Measurements from ENCODE around the gene CAMKK1.

CAMKK1 gene

GRCh38 chr17:3834811-3835210 is 58.0 kb downstream of the CAMKK1 start:
- Histone ChIP-seq H3K9ac (ENCODE audit: low read length) (no peak overlapping the region), H3K4me1 (ENCODE audit: control insufficient read depth, low read depth, low read length) (no peaks in the 10 kb centered on the region), H3K9me3 (ENCODE audit: control insufficient read depth, low read depth, low read length) (no peaks in the 10 kb centered on the region), H3K36me3 (ENCODE audit: control insufficient read depth, low read depth, low read length) (peaks cover 41% of the 10 kb centered on the region), H3K4me3 (ENCODE audit: low read length) (no peak overlapping the region), H3K27ac (ENCODE audit: low read length) (no peak overlapping the region), H3K27me3 (ENCODE audit: control insufficient read depth, insufficient read depth, low read length) (no peaks in the 10 kb centered on the region)

GRCh38 chr17:3828852-3829232 is 64.0 kb downstream of the CAMKK1 start:
- no peak overlapping the region for H3K9ac ChIP-seq (ENCODE audit: low read length)
- no peak overlapping the region for H3K27ac ChIP-seq (ENCODE audit: low read length)

GRCh38 chr17:3828151-3828851 is 64.6 kb downstream of the CAMKK1 start:
- Histone ChIP-seq H3K36me3 (ENCODE audit: control insufficient read depth, low read depth, low read length) (peaks cover 49% of the 10 kb centered on the region), H3K9ac (ENCODE audit: low read length) (no peak overlapping the region), H3K9me3 (ENCODE audit: control insufficient read depth, low read depth, low read length) (no peaks in the 10 kb centered on the region), H3K27ac (ENCODE audit: low read length) (no peak overlapping the region), H3K4me1 (ENCODE audit: control insufficient read depth, low read depth, low read length) (no peaks in the 10 kb centered on the region), H3K4me3 (ENCODE audit: low read length) (no peak overlapping the region), H3K27me3 (ENCODE audit: control insufficient read depth, insufficient read depth, low read length) (no peaks in the 10 kb centered on the region)

More at GRCh38 chr17:3828852-3829232, 64.0 kb downstream of the CAMKK1 start:
- H3K36me3 ChIP-seq (ENCODE audit: control insufficient read depth, low read depth, low read length): peaks cover 50% of the 10 kb centered on the region
- H3K9me3 ChIP-seq (ENCODE audit: control insufficient read depth, low read depth, low read length): no peaks in the 10 kb centered on the region
- H3K27me3 ChIP-seq (ENCODE audit: control insufficient read depth, insufficient read depth, low read length): no peaks in the 10 kb centered on the region
- H3K4me1 ChIP-seq (ENCODE audit: control insufficient read depth, low read depth, low read length): no peaks in the 10 kb centered on the region
- H3K4me3 ChIP-seq (ENCODE audit: low read length): no peak overlapping the region

GRCh38 chr17:3827124-3827773 is 65.6 kb downstream of the CAMKK1 start:
- Histone ChIP-seq H3K4me3 (ENCODE audit: low read length) (no peak overlapping the region), H3K27ac (ENCODE audit: low read length) (no peak overlapping the region), H3K9ac (ENCODE audit: low read length) (no peak overlapping the region), H3K4me1 (ENCODE audit: control insufficient read depth, low read depth, low read length) (no peaks in the 10 kb centered on the region), H3K36me3 (ENCODE audit: control insufficient read depth, low read depth, low read length) (peaks cover 51% of the 10 kb centered on the region), H3K9me3 (ENCODE audit: control insufficient read depth, low read depth, low read length) (no peaks in the 10 kb centered on the region), H3K27me3 (ENCODE audit: control insufficient read depth, insufficient read depth, low read length) (no peaks in the 10 kb centered on the region)

- no peak overlapping the region for H3K27ac ChIP-seq (ENCODE audit: low read length)
- H3K36me3 ChIP-seq (ENCODE audit: control insufficient read depth, low read depth, low read length): peaks cover 62% of the 10 kb centered on the region
- H3K4me1 ChIP-seq (ENCODE audit: control insufficient read depth, low read depth, low read length): no peaks in the 10 kb centered on the region
- no peak overlapping the region for H3K9ac ChIP-seq (ENCODE audit: low read length)
- no peak overlapping the region for H3K4me3 ChIP-seq (ENCODE audit: low read length)
- no peaks in the 10 kb centered on the region for H3K27me3 ChIP-seq (ENCODE audit: control insufficient read depth, insufficient read depth, low read length)
- no peaks in the 10 kb centered on the region for H3K9me3 ChIP-seq (ENCODE audit: control insufficient read depth, low read depth, low read length)
Observed at GRCh38 chr17:3826191-3826590, 66.7 kb downstream of the CAMKK1 start.

GRCh38 chr17:3821101-3821500 is 71.8 kb downstream of the CAMKK1 start:
- no peaks in the 10 kb centered on the region for H3K9me3 ChIP-seq (ENCODE audit: control insufficient read depth, low read depth, low read length)
- H3K4me1 ChIP-seq (ENCODE audit: control insufficient read depth, low read depth, low read length): no peaks in the 10 kb centered on the region
- H3K36me3 ChIP-seq (ENCODE audit: control insufficient read depth, low read depth, low read length): peaks cover 91% of the 10 kb centered on the region
- H3K4me3 ChIP-seq (ENCODE audit: low read length): no peak overlapping the region
- no peaks in the 10 kb centered on the region for H3K27me3 ChIP-seq (ENCODE audit: control insufficient read depth, insufficient read depth, low read length)
- H3K9ac ChIP-seq (ENCODE audit: low read length): no peak overlapping the region
- H3K27ac ChIP-seq (ENCODE audit: low read length): no peak overlapping the region

GRCh38 chr17:3818786-3819185 is 74.1 kb downstream of the CAMKK1 start:
- H3K27ac ChIP-seq (ENCODE audit: low read length): no peak overlapping the region
- no peaks in the 10 kb centered on the region for H3K27me3 ChIP-seq (ENCODE audit: control insufficient read depth, insufficient read depth, low read length)
- no peak overlapping the region for H3K9ac ChIP-seq (ENCODE audit: low read length)
- peaks cover 91% of the 10 kb centered on the region for H3K36me3 ChIP-seq (ENCODE audit: control insufficient read depth, low read depth, low read length)
- no peak overlapping the region for H3K4me3 ChIP-seq (ENCODE audit: low read length)
- no peaks in the 10 kb centered on the region for H3K9me3 ChIP-seq (ENCODE audit: control insufficient read depth, low read depth, low read length)
- H3K4me1 ChIP-seq (ENCODE audit: control insufficient read depth, low read depth, low read length): no peaks in the 10 kb centered on the region

- Histone ChIP-seq H3K27me3 (ENCODE audit: control insufficient read depth, insufficient read depth, low read length) (no peaks in the 10 kb centered on the region), H3K4me1 (ENCODE audit: control insufficient read depth, low read depth, low read length) (no peaks in the 10 kb centered on the region), H3K36me3 (ENCODE audit: control insufficient read depth, low read depth, low read length) (peaks cover 94% of the 10 kb centered on the region), H3K4me3 (ENCODE audit: low read length) (no peak overlapping the region), H3K27ac (ENCODE audit: low read length) (no peak overlapping the region), H3K9me3 (ENCODE audit: control insufficient read depth, low read depth, low read length) (no peaks in the 10 kb centered on the region), H3K9ac (ENCODE audit: low read length) (no peak overlapping the region)
Observed at GRCh38 chr17:3817851-3818605, 74.8 kb downstream of the CAMKK1 start.

- Histone ChIP-seq H3K4me1 (ENCODE audit: control insufficient read depth, low read depth, low read length) (no peaks in the 10 kb centered on the region), H3K9ac (ENCODE audit: low read length) (no peak overlapping the region), H3K9me3 (ENCODE audit: control insufficient read depth, low read depth, low read length) (no peaks in the 10 kb centered on the region), H3K27ac (ENCODE audit: low read length) (no peak overlapping the region), H3K27me3 (ENCODE audit: control insufficient read depth, insufficient read depth, low read length) (no peaks in the 10 kb centered on the region), H3K4me3 (ENCODE audit: low read length) (no peak overlapping the region), H3K36me3 (ENCODE audit: control insufficient read depth, low read depth, low read length) (peaks cover 96% of the 10 kb centered on the region)
Observed at GRCh38 chr17:3815925-3816324, 76.9 kb downstream of the CAMKK1 start.

GRCh38 chr17:3815122-3815521 is 77.7 kb downstream of the CAMKK1 start:
- H3K27ac ChIP-seq (ENCODE audit: low read length): no peak overlapping the region
- H3K9ac ChIP-seq (ENCODE audit: low read length): no peak overlapping the region
- H3K9me3 ChIP-seq (ENCODE audit: control insufficient read depth, low read depth, low read length): no peaks in the 10 kb centered on the region
- no peaks in the 10 kb centered on the region for H3K4me1 ChIP-seq (ENCODE audit: control insufficient read depth, low read depth, low read length)
- no peak overlapping the region for H3K4me3 ChIP-seq (ENCODE audit: low read length)
- peaks cover 96% of the 10 kb centered on the region for H3K36me3 ChIP-seq (ENCODE audit: control insufficient read depth, low read depth, low read length)
- no peaks in the 10 kb centered on the region for H3K27me3 ChIP-seq (ENCODE audit: control insufficient read depth, insufficient read depth, low read length)

GRCh38 chr17:3814361-3814760 is 78.5 kb downstream of the CAMKK1 start:
- Histone ChIP-seq H3K27me3 (ENCODE audit: control insufficient read depth, insufficient read depth, low read length) (no peaks in the 10 kb centered on the region), H3K4me1 (ENCODE audit: control insufficient read depth, low read depth, low read length) (no peaks in the 10 kb centered on the region), H3K4me3 (ENCODE audit: low read length) (no peak overlapping the region), H3K9ac (ENCODE audit: low read length) (no peak overlapping the region), H3K9me3 (ENCODE audit: control insufficient read depth, low read depth, low read length) (no peaks in the 10 kb centered on the region), H3K36me3 (ENCODE audit: control insufficient read depth, low read depth, low read length) (peaks cover 93% of the 10 kb centered on the region), H3K27ac (ENCODE audit: low read length) (no peak overlapping the region)

Data from iPS-18a (cell line).